Inflammatory macrophage treated with lipopolysaccharide for 4 hours (primary cell): ENCODE data around the gene ZNF691.
"Not testable (repeated sequence)": the region's sequence is repeated elsewhere in the genome, so short reads cannot be mapped to it uniquely, and the experiment has no call there.

Experiments used
- DNase-seq: peaks from one replicate; pipeline ENCODE4 v3.0.0-alpha.2; 2020

Gene ZNF691

DNA sequence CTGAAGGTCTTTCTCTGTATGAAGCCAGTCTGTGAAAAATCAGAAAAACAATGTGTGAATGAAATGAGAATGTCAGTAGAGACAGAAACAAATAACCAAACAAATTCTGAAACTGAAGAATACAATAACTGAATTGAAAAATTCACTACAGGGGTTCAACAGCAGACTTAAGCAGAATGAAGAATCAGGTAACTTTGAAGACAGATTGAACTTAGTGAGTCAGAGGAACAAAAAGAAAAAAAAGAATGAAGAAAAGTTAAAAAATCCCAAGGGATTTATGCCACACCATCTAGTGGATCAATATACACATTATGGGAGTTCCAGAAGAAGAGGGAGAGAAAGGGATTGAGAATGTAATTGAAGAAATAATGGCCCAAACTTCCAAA, 14.6 kb downstream of the ZNF691 start:
- DNase-seq: no peak

DNA sequence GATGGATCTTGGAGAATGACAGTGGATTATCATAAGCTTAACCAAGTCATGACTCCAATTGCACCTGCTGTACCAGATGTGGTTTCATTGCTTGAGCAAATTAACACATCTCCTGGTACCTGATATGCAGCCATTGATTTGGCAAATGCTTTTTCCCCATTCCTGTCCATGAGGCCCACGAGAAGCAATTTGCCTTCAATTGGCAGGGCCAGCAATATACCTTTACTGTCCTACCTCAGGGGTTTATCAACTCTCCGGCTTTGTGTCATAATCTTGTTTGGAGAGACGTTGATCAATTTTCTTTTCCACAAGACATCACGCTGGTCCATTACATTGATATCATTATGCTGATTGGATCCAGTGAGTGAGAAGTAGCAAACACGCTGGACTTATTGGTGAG, 20.1 kb downstream of the ZNF691 start:
- DNase-seq: no peak

DNA sequence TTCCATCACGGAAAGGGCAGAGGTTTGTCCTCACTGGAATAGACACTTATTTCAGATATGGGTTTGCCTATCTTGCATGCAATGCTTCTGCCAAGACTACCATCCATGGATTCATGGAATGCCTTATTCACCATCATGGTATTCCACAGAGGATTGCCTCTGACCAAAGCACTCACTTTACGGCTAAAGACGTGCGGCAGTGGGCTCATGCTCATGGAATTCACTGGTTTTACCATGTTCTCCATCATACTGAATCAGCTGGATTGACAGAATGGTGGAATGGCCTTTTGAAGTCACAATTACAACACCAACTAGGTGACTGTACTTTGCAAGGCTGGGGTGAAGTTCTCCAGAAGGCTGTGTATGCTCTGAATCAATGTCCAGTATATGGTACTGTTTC, 22.1 kb downstream of the ZNF691 start:
- DNase-seq: not testable (repeated sequence)

DNA sequence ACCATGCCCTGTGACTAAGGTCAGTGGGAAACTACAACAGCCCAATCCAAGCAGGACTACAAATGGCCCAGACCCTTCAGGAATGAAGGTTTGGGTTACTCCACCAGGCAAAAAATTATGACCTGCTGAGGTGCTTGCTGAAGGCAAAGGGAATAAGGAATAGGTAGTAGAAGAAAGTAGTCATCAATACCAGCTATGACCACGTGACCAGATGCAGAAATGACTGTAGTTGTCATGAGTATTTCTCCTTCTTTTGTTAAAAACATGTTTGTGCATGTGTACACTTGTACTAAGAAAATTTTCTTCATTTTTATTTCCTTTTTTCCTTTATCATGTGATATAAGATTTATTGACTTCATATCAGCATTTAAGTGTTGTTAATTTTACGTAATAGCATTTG, 22.8 kb downstream of the ZNF691 start:
- DNase-seq: not testable (repeated sequence)

DNA sequence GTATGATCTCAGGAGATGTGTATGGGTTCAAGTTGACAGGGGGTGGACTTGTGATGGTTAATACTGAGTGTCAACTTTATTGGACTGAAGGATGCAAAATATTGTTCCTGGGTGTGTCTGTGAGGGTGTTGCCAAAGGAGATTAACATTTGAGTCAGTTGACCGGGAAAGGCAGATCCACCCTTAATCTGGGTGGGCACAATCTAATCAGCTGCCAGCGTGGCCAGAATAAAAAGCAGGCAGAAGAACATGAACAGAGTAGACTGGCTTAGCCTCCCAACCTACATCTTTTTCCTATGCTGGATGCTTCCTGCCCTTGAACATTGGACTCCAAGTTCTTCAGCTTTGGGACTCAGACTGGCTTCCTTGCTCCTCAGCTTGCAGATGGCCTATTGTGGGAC, 23.3 kb downstream of the ZNF691 start:
- not testable (repeated sequence) for DNase-seq

DNA sequence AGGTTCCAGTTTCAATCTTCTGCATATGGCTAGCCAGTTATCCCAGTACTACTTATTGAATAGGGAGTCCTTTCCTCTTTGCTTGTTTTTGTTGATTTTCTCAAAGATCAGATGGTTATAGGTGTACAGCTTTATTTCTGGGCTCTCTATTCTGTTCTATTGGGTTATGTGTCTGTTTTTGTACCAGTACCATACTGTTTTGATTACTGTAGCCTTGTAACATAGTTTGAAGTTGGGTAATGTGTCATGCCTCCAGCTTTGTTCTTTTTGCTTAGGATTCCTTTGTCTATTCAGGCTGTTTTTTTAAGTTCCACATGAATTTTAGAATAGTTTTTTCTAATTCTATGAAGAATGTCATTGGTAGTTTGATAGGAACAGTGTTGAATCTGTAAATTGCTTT, 26.7 kb downstream of the ZNF691 start:
- DNase-seq: not testable (repeated sequence)

DNA sequence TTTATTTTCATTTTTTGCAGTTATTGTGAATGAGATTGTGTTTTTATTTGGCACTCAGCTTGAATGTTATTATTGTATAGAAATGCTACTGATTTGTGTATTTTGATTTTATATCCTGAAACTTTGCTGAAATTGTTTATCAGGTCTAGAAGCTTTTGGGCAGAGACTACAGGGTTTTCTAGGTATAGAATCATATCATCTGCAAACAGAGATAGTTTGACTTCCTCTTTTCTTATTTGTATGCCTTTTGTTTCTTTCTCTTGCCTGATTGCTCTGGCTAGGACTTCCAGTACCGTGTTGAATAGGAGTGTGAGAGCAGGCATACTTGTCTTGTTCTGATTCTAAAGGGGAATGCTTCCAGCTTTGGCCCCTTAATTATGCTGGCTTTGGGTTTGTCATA, 27.3 kb downstream of the ZNF691 start:
- DNase-seq: no peak

DNA sequence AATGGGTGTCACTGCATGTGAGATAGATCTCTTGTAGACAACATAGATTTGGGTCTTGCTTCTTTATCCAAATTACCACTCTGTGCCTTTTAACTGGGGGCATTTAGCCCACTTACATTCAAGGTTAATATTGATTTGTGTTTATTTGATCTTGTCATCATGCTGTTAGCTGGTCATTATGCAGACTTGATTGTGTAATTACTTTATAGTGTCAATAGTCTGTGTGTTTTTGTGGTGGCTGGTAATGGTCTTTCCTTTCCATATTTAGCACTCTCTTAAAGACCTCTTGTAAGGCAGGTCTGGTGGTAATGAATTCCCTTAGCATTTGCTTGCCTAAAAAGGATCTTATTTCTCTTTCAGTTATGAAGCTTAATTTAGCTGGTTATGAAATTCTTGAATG, 29.6 kb downstream of the ZNF691 start:
- no peak for DNase-seq

DNA sequence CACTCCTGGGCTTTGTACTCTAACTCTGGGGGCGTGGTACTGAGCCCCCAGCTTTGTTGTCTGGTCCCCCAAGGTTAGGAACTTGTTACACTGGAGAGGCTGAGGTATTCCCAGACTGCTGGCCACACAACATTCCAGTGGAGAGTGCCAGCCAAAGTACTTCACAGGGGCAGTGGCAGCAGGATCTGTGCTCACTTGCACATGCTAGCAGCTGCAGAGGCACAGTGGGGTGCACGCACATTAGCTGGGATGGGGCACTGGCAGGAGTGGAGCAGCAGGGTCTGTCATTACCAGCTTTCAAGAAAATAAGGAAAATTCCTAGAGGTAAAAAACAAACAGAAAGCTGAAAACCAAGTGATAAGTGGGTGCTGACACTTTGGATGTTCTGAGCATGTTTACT, 31.0 kb downstream of the ZNF691 start:
- DNase-seq: no peak

DNA sequence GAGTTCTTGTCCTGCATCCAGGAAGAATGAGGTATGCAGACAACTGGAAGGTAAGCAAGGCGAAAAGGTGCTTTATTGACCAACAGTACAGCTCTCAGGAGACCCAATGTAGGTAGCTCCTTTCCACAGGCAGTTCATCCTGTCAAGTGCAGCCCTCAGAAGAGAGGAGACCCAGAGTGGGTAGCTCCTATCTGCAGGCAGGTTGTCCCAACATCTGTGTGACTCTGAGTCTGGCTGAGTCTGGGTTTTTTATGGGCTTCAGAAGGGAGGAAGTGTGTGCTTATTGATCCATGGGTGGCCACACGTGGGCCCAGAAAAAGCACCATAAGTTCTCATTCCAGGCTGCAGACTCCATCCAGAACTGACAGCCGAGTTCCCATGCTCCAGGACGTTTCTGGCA, 34.0 kb downstream of the ZNF691 start:
- no peak for DNase-seq

DNA sequence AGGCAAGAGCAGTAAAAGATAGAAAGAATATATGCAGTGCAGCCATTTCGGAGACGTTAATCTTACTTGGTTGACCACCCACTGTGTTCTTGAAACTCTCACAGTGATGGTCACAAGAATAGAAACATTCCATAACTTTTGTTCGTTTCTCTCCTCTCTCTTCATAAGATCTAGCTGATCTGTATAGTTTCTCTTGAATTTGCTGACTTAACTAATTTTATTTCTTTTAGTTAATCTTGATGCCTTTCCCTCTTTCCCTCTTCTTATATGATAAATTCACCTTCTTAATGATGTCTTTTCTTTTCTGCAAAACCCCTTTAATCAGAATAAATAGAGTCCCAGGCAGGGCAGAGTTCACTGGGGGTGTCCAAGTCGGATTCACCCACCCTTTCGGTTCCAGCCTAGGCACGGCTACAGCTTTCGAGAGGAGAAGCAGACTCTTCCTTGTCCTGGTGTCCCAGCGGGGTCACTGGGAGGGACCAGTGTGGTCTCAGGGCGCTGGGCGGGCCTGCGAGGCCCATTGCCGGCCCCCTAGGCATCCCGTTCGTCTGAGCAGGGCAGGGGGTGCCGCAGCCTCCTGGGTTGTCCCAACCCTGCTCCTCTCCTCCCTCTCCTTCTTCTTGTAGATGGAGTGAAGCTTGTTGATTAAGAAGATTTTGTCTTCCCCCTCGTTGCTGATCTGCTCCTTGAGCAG, 39.8 kb downstream of the ZNF691 start:
- no peak for DNase-seq

DNA sequence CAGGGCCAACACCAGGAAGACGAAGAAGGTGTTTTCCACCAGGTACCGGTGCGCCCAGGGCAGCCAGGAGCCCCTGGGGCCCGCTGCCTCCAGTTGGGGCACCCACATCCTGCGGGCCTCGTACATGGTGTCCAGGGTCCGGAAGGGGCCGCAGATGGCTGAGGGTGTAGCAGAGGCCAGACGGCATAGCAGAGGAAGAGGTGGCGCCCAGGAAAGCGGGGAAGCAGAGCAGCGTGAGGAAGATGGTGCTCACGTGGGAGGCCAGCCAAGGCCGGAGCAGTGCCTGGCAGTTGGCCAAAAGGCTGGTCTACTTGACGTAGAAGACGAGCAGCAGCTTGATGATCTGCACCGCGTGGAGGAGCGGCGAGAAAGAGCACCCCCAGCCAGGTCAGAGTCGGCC, 40.4 kb downstream of the ZNF691 start:
- no peak for DNase-seq

DNA sequence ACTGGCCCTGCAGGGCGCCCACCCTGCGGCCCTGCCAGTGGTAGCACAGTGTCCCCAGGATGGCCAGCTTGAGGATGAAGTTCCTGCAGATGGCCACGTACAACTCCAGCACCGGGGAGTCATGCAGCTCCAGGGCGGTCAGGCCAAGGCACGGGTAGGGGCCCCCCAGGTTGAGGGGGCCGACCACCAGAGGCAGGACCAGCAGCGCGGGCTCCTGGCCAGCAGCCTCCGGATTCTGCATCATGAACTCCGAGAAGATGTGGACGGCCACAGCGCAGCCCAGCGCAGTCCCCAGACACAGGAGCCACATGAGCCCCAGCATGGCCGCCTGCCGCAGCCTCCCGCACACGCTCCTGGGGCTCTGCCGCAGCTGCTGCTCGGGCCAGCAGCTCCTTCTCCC, 41.0 kb downstream of the ZNF691 start:
- DNase-seq: no peak

DNA sequence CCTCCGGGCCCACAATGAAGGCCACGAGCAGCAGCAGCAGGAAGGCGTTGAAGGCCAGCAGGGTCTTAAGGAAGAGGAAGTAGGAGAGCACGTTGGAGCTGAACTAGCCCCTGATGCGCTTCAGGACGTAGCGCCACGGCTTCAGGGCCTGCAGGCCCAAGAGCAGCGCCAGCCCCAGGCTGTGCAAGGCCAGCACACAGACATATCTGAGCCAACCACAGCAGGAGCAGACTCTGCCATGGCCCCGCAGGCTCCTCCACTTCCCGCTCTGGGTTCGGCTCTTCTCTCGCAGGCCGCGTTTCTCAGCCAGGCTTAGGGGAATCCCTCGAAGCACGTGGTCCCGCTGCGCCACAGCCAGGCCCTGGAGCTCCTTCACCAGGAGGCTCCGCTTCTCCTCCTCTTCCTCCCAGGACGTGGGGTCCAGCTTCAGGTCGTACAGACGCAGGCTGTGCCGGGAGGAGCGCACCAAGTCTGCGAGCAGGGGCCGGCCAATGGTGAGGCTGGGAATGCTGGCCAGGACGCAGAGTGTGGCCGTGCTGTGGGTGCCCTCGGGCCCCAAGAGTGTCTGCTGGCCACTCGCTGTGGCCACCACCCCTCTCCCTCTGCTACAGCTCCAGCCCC, 41.7 kb downstream of the ZNF691 start:
- no peak for DNase-seq

DNA sequence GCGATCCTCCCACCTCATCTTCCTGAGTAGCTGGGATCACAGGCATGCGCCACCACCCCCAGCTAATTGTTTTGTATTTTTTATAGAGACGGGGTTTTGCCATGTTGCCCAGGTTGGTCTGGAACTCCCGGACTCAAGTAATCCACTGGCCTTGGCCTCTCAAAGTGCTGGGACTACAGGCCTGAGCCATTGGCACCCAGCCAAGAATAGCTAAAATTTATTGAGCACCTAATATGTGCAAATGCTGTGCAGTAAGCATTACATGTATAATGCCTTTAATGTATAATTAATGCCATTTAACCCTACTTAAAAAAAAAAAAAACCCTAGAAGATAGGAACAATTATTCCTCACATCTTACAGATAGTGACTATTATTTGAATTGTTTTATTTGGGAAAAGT, 42.9 kb downstream of the ZNF691 start:
- DNase-seq: no peak

DNA sequence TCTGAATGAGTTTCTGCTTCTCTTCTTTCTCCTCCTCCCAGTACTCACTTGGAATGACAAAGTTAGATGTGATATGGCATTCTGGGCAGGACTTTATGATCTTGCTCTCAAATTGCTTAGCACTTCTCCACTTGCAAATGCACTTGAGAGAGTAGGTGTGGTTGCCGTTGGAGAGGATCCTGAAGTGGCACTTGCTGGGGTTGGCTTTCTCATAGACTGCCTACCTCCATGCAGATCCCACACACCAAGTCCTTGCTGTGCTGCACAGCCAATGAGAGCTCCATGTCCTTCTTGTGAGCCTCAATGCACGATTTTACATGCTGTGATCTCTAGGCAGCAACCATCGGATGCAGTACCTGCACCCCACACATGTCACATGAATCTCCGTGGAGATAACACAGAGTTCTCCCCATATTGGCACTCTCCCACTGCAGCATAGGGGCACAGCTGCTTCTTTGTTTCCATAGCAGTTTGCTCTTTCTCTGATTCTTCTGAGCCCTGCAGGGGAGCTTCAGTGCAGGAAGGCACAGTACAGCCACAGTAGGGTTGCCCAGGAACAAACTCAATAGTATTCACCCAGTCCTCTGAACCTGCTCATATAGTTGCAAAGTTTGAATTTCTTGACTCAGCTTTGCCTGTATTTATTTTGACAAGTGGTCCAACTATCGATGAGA, 45.2 kb downstream of the ZNF691 start:
- no peak for DNase-seq

DNA sequence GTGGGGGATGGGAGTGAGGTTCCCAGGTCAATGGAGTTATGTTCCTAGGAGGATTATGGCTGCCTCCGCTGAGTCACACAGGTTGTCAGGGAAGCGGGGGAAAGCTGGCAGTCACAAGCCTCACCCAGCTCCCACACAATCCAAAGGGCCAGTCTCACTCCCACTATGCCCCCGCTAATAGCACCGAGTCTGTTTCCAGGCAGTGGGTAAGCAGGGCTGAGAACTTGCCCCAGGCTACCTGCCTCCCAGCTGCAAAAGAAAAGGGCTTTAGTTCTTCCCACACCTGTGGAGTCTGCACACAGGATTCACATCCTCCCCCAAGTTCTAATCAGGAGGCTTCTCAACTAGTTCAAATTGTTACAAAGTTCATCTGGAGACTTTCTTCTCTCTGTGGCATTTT, 53.5 kb downstream of the ZNF691 start:
- DNase-seq: not testable (repeated sequence)
